ENCODE data around the gene MYL6.
A peak's percentile ranks its signal among the peaks of the same experiment; 100 is the strongest.
"Not testable (repeated sequence)": the region's sequence is repeated elsewhere in the genome, so short reads cannot be mapped to it uniquely, and the experiment has no call there.

Gene MYL6

GRCh38 chr12:56129942-56130495 lies 28.1 kb upstream of the MYL6 start:
- DNase-seq, result no peak

- no peak for DNase-seq
These were observed 27.3 kb upstream of the MYL6 start for GRCh38 chr12:56130876-56131275.

- no peak for DNase-seq
These were observed 23.3 kb upstream of the MYL6 start for GRCh38 chr12:56134897-56135296.

- no peak for DNase-seq
These were observed 20.1 kb upstream of the MYL6 start for GRCh38 chr12:56137853-56138571.

GRCh38 chr12:56141946-56142784 lies 16.0 kb upstream of the MYL6 start:
- DNase-seq, result no peak

- DNase-seq, result no peak
These were observed 14.9 kb upstream of the MYL6 start for GRCh38 chr12:56143217-56143616.

GRCh38 chr12:56143870-56144269 lies 14.3 kb upstream of the MYL6 start:
- no peak for DNase-seq

- DNase-seq, result no peak
These were observed 12.9 kb upstream of the MYL6 start for GRCh38 chr12:56145217-56145616.

- no peak for DNase-seq
These were observed 11.4 kb upstream of the MYL6 start for GRCh38 chr12:56146492-56147460.

- DNase-seq, result no peak
These were observed 7.6 kb upstream of the MYL6 start for GRCh38 chr12:56150563-56150962.

- peak; percentile 79 for DNase-seq
These were observed 6.5 kb upstream of the MYL6 start for GRCh38 chr12:56151672-56152131.

- DNase-seq, result peak; percentile 96
These were observed 5.9 kb upstream of the MYL6 start, which contains the start of gene MYL6B for GRCh38 chr12:56152132-56152755. Gene MYL6B (plus strand): TSS chr12:56152587. CDS start chr12:56153919, 1,332 bp downstream.

- DNase-seq, result no peak
These were observed 5.1 kb upstream of the MYL6 start for GRCh38 chr12:56152756-56153677.

- no peak for DNase-seq
These were observed 4.5 kb upstream of the MYL6 start for GRCh38 chr12:56153678-56154065.

- DNase-seq, result no peak
These were observed 3.9 kb upstream of the MYL6 start for GRCh38 chr12:56154246-56154771.

GRCh38 chr12:56154818-56155217 lies 3.3 kb upstream of the MYL6 start:
- DNase-seq, result no peak

GRCh38 chr12:56155256-56155845 lies 2.8 kb upstream of the MYL6 start:
- DNase-seq, result no peak

- not testable (repeated sequence) for DNase-seq
These were observed 1.5 kb upstream of the MYL6 start for GRCh38 chr12:56156464-56157200.
